GM15510 (cell line): ENCODE measurements around the gene MON1A.

Experiments used
- POLR2A ChIP-seq: IDR thresholded peaks from 3 replicates; pipeline ENCODE4 v1.6.1; 2011; ENCODE audit warnings: borderline replicate concordance; ENCODE audit not compliant: insufficient read length; ENCODE audit errors: extremely low read depth

Gene MON1A

DNA sequence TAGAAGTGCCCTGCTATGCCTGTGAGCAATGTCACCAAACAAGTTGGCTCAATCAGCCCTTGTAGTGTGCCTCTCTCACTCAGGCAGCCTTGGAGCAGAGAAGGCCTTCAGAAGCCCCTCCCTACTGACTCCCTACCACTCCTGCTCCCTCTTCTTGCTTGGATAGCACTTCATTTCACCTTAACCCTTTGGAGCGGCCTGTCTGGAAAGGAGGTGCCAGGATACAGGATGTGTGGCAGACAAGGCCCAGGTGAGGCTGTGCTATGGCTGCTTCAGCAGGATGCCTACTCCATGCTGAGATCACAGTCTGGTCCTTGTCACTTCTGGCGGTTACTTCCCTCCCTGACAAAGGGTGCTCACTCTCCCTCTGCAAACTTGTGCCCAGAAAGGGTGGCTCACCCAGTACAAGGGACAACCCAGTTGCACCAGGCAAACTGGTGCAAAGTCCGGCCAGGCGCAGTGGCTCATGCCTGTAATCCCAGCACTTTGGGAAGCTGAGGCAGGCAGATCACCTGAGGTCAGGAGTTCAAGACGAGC, 1.1 kb downstream of the MON1A start:
- no peak for TF ChIP-seq POLR2A

DNA sequence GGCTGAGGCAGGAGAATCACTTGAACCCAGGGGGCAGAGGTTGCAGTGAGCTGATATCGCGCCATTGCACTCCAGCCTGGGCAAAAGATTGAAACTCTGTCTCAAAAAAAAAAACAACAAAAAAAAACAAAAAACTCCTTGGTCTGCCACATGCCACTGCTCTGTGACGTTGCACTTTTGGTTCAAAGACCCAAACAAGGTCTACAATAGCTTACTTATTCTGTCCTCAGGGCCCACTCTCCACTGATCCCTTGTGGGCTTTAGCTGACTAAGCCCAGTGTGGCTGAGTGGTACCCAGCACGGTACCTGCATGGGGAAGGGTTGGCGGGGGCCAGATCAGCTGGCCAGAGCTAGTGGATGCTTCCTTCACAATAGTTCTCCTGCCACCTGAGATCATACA, 1.8 kb downstream of the MON1A start:
- no peak for TF ChIP-seq POLR2A

DNA sequence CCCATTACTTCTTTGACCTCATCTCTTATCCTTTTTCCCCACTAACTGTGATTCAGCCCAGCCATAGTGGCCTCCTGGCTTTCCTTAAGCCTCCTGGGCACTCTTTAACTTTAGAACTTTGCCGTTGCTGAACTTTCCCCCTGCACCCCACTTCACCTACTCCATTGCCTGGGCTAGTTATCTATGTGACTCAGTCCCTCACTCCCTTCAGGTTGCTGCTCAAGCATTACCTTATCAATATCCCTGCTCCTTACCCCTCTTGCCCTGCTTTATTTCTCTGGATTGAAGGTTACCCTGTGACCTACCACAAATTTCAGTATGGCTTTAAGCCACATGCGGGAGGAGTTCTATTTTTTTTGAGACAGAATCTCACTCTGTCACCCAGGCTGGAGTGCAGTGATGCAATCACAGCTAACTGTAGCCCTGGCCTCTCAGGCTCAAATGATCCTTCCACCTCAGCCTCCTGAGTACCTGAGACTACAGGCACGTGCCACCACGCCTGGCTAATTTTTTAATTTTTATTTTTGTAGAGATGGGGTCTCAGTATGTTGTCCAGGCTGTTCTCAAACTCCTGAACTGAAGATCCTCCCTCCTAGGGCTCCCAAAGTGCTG, 3.4 kb downstream of the MON1A start:
- no peak for TF ChIP-seq POLR2A

DNA sequence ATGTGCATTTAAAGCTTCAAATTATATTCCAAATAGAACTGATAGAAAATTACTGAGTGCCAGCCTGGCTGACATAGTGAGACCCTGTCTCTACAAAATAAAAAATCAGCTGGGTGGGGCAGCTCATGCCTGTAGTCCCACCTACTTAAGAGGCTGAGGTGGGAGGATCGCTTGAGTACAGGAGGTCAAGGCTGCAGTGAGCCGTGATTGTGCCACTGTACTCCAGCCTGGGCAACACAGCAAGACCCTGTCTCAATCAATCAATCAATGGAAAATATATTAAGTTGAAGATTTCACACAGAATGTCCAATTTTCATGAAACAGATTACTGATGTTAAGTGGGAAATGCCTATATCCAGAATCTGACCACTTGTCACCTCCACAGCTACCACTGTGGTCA, 4.1 kb downstream of the MON1A start:
- no peak for TF ChIP-seq POLR2A

DNA sequence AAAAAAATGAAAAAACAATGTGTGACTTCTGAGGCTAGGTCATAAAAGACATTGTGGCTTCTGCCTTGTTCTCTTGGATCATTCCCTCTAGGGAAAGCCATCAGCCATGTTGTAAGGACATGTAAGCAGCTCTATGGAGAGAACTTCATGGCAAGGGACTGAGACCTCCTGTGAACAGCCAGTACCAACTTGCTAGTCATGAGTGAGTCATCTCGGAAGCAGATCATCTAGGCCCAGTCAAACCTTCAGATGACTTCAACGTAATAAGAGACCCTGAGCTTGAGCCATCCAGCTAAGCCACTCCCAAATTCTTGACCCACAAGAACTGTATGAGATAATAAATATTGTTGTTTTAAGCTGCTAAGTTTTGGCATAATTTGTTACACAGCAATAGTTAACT, 4.9 kb downstream of the MON1A start:
- no peak for TF ChIP-seq POLR2A

DNA sequence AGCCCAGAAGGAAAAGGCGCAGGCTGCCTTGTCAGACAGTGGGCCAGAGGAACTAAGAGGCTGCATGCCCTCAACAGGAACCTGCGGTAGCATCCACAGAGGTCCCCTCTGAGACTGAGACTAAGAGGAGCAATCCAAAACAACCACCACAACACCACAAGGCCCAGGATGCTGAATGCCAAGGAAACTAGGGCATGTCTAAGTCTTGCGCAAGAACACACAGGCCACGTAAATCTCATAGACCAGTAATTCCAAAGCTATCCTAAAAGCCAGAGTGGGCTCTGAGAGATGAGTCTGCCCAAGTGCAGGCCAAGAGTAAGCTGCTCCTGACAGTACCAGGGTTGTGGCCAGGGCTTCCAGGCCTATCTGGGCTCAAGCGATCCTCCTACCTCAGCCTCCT, 12.9 kb downstream of the MON1A start:
- TF ChIP-seq POLR2A, result no peak

DNA sequence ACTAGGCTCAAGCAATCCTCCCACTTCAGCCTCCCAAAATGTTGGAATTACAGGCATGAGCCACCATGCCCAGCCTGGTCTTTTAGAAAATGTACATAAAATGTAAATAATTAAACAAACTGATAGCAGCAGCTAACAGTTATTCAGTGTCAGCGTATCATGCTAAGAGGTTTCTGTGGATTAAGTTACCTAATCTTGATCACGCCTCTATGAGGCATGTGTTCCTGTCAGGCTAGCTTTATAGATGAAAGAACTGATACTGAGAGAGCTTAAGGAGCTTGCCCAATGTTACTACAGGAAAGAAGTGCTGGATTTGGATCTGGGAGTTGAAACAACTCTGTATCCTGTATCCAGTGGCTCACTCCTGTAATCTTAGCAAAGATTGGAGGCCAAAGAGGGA, 14.7 kb downstream of the MON1A start:
- TF ChIP-seq POLR2A, result no peak

DNA sequence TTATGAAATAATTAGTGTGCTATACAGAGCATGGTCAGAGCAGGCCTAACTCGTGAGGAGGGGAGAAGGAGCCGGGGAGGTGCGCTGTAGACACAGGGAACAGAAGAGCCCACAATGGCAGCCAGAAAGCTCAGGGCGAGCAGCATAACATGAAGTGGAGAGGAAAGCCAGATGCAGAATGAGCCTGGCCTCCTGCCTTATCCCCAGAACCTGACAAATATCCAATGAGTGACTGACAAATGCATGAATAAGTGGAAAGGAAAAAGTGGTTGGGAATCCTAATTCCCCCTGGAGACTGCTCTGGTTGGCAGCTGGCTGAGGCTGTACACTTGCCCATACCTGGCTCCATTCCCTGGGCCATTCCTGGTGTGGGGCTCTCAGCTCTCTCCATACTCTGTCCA, 16.7 kb downstream of the MON1A start:
- no peak for TF ChIP-seq POLR2A

DNA sequence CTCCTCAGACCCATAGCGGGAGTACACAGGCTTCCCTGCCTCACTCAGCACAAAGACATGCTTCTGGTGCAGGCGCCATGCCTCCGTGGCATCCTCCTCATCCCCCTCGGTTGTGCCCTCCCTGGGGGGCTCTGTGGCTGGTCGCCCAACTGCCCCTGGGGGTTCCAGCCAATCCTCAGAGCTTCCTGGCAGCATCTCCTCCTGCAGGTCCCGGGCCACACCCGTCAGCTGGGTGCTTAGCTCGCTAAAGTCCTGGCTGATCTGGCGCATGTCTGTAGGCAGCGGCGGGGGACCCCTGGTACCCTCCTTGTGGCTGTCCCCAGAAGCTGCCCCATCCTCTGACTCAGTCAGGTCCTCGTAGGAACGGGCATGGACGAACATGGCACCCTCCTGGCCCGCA, 18.0 kb downstream of the MON1A start:
- TF ChIP-seq POLR2A, result no peak

DNA sequence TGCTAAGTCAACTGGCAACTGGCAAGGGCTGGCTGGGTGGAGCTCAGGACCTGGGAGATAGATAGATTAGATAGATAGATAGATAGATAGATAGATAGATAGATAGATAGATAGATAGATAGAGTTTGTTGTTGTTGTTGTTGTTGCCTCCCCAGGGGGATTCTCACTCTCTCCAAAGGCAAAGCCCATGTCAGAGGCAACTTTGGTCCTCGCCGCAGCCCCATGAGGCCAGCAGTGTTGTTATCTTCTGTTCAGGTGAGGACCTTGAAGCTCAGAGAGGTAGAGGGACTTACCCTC, 18.5 kb downstream of the MON1A start:
- no peak for TF ChIP-seq POLR2A

DNA sequence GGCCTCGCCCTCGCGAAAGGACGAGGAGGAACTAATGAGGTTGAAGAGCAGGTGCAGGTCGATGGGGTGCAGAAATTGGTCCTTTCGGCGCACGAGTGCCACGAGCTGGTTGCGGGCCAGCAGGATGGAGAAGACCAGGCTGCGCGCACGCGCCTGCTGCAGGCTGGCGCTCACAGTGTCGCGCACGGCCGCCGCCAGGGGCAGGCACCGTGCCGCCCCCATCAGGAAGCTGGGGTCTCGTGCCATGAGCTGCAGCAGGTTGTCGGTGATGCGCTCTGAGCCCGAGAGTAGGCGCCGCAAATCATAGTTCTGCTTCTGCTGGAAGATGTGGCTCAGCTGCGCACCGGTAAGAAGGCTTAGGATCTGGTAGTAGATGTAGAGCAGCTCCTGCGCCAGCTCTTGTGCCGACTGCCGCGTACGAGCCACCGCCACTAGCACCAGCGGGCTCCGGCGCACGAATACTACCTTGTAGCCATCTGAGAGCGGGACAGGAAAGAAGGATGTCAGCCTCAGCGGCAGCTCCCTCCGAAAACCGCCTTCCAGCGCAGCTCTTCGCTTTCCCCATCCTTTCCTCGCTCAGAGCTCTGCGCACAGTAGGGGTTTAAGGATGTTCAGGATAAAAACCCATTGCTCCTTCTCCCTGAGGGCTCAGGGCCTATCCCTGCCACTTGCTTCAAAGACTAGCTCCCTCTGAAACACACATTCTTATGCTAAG, 19.0 kb downstream of the MON1A start:
- TF ChIP-seq POLR2A, result no peak

DNA sequence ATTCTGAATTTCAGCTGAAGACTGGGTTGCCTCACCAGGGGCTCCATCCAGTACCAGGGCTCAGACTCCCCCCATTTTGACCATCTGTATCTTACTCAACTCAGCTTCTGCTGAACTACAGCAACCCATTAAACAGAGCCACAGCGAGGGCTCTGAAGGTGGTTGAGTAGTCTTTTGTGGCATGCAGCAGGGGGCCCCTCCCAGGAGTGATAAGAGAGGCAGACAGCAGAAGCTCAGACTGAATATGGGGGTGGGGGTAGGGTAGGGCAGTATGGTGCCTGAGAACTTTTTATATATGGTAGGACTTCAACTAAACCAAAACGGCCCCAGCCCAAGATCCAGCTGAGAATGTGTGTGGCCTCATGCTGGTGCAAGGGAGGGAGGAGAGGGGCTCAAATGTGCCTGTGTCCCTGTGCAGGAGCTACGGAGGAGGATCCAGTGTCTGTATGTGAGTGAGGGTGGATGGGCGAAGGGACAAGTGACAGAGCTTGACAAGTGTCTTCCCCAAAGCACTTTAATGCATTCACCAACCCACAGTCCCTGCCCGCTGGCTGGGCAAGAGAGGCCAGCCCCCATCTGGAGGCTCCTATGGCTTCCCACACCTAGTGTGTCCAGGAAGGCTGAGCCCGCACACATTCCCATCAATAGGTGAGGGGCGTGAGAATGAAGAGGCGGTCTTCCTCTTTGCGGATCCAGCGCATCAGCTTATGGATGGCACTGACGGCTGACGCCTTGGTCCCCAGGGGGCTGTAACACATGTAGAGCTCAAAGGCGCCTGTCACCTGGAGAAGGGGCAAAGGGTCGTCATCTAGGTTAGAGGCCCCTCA, 21.0 kb downstream of the MON1A start:
- TF ChIP-seq POLR2A, result no peak

DNA sequence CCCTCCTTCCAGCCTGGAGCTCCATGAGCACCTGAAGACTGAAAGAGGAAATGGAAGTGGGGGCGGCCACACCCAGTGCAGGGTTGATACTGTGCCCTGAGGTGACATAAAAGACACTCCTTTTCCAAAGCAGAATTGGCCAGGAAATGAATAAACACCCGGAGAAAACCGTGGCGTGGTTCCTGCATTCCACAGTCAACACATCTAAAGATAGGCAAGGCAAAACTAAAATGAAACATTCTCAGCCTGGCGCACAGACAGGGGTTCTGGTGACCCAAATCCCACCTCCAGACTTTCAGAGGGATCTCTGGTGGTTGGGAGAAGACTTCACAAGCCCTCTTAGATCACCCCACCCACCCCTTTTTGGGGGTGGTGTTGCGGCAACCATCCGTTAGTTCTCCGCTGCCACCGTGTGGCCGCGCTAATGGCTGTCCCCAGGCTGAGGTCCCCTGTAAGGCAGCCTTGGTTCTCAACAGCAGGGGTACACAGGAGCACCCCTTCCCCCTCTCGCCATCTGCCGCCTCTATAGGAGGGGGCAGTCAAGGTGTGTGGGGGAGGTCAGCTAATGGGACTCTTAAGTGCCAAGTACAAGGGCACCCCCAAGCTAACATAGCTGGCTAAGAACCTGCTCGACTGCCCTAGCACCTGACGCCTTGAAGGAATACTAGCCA, 23.4 kb downstream of the MON1A start:
- TF ChIP-seq POLR2A, result no peak

DNA sequence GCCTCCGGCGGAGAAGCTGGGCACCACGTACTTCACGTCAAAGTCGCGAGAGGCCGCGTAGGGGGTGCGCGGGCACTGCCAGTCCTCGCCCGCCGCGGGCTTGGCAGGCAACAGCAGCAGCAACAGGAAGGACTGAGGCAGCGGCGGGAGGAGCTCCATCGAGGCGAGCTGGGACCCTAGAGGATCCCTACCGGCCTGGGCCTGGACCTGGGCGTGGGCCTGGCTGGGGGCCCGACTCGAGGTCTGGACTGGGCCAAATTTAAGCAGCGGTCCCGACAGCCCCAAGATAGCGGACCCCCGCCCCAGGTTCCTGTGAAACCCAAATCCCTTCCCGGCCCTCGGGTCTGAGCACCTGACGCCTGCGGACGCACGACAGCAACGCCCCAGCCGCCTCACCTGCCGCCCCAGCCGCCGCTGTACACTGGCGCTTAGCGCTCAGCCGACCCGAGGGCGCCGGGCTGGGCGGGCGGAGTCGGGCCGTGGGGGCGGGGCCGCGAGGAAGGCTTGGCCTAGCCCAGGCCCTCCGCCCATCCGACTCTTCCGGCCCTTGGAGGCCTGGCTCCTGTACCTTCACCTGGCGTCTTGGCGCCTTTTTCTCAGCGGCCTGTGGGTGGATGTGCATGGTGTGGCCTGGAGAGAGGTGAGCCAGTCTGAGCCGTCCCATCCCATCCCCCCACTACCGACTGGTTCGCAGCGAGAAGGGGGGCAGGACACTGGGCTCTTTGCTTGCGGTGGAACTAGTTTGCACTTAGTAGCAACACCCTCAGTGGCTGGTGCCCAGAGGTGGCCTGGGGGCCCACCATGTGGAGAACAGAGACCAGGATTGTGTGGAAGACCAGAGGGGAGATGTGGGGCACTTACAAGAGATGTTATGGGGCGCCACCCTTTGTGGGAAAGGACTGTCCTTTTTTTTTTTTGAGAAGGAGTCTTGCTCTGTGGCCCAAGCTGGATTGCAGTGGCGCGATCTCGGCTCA, 25.9 kb downstream of the MON1A start, which contains the start of gene MST1R:
Gene MST1R (minus strand): TSS at position 423 of the 974 bp plus-strand sequence. CDS start 264 bp downstream, at position 159.
- peak; percentile 58 for TF ChIP-seq POLR2A

DNA sequence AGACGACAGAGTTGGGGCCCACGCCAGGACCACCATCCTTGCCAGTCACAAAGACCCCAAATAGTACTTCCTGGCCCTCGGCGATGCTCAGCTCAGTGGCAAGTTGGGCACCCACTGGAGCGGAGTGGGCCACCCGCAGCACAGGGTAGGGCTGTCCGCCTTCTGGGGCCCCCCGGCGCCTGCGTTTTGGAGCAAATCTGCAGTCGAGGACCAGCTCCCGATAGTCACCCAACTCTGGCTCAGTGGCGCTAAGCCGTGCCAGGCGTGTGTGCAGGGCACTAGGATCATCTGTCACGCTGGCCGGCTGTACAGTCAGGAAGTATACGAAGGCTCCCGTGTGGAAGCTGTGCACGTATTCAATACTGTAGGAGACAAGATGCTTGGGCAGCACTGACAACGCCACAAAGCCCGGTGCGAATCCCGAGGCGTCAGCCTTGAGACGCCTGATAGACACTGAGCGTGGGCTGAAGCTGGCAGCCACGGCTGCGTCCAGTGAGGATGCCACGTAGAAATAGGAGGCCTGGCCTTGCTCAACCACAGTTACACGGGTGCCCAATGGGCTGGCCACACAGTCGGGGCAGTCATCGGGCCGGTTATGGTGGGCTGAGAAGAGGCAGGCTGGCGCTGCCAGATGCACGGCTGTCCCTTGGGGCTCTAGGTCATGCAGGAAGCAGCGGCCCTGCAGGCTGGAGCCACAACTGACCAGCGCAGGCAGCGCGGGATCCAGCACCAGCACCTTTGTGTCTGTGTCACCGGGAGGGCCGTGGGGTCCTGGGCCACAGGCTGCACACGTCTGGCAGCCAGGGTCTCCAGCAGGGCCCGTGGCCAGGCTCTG, 26.9 kb downstream of the MON1A start:
- TF ChIP-seq POLR2A, result no peak
